Right lobe of liver (tissue), 6 donors: ENCODE results near the gene GPR3. TPM values are rescaled to one million over a fixed set of nuclear protein-coding genes. Genes with fewer than 3 reads are reported as not detected.

ENCODE experiments used
- ATAC-seq, 4 donors: fragments of 200-7000 bp; cut with Tn5 transposase; one replicate each; pipeline ENCODE4 v1.9.1; 2020; ENCODE audit warnings: mild to moderate bottlenecking in 4 of 4, moderate library complexity in 4 of 4
- DNase-seq, 3 donors: peaks; one replicate each; pipeline ENCODE4 v3.0.0-alpha.2; 2020
- H3K27ac ChIP-seq, 3 donors: fragments of 200-600 bp; one replicate each; pipeline ENCODE4 v1.8.0; 2022
- H3K27me3 ChIP-seq, 2 donors: fragments of 200-600 bp; one replicate each; pipeline ENCODE4 v1.8.0; 2022
- H3K36me3 ChIP-seq, 4 donors: fragments of 200-600 bp; sonication (generic) in 1 of 4; one replicate each; pipeline versions ENCODE4 v1.5.1 to v1.8.0; 2017 to 2022; ENCODE audit warnings: control low read depth in 1 of 4
- H3K4me1 ChIP-seq, 4 donors: fragments of 200-600 bp; sonication (generic) in 1 of 4; one replicate each; pipeline versions ENCODE4 v1.5.1 to v1.8.0; 2017 to 2022; ENCODE audit warnings: control low read depth in 1 of 4
- H3K4me3 ChIP-seq, 3 donors: fragments of 200-600 bp; one replicate each; pipeline ENCODE4 v1.8.0; 2022
- H3K9me3 ChIP-seq, 4 donors: fragments of 200-600 bp; sonication (generic) in 1 of 4; one replicate each; pipeline versions ENCODE4 v1.5.1 to v1.8.0; 2017 to 2022; ENCODE audit warnings: control low read depth in 1 of 4
- CTCF ChIP-seq, 4 donors: fragments of 200-600 bp in 3 of 4; fragments of 450-650 bp in 1 of 4; IDR thresholded peaks; one replicate each; pipeline versions ENCODE4 v1.5.1 to v1.8.0; 2016 to 2022; ENCODE audit warnings: antibody characterized with exemption in 4 of 4, mild to moderate bottlenecking in 2 of 4
- POLR2A ChIP-seq: fragments of 450-650 bp; IDR thresholded peaks from one replicate; pipeline ENCODE4 v1.6.1; 2017; ENCODE audit warnings: antibody characterized with exemption, mild to moderate bottlenecking
- WGBS: methylation state at CpG from one replicate; pipeline ENCODE4 v1.1.6; 2018; ENCODE audit warnings: low coverage, low lambda C conversion rate; ENCODE audit not compliant: insufficient coverage; ENCODE audit errors: missing lambda C conversion rate; 5-methylcytosine and 5-hydroxymethylcytosine counted together
- intact Hi-C, 2 donors: fragments of 100-400 bp; cut with DNase I; formaldehyde crosslinking; loops; one replicate each; pipeline versions ENCODE4 v1.11.2 to v1.14.1; 2022
- total RNA-seq, 6 experiments: library from RNA; depleted of rRNA in 2 of 6; stranded (reverse); fragments of >200 nt in 2 of 6; fragmentation: NEBNext Ultra II Directional in 3 of 6; extraction: Animal tissue kit (Norgen Biotek cat#: 25700) in 3 of 6; gene quantifications; one replicate each; pipeline versions ENCODE4 v1.1.0 to v1.2.4, GENCODE V29; 2016 to 2023
- donor health status: DM: no; HTN: yes; CAD: no.
- donor health status: DM: no; HTN: no; CAD: no.
- donor health status: DM: no; HTN: no; CAD: no.
- donor health status: DM: no; HTN: yes; CAD: no.
- donor health status: DM: no; HTN: yes; CAD: no.

GPR3 gene
- total RNA-seq, 6 experiments from 2014 or later = 0.19 to 0.43 TPM; not detected in 4

DNA sequence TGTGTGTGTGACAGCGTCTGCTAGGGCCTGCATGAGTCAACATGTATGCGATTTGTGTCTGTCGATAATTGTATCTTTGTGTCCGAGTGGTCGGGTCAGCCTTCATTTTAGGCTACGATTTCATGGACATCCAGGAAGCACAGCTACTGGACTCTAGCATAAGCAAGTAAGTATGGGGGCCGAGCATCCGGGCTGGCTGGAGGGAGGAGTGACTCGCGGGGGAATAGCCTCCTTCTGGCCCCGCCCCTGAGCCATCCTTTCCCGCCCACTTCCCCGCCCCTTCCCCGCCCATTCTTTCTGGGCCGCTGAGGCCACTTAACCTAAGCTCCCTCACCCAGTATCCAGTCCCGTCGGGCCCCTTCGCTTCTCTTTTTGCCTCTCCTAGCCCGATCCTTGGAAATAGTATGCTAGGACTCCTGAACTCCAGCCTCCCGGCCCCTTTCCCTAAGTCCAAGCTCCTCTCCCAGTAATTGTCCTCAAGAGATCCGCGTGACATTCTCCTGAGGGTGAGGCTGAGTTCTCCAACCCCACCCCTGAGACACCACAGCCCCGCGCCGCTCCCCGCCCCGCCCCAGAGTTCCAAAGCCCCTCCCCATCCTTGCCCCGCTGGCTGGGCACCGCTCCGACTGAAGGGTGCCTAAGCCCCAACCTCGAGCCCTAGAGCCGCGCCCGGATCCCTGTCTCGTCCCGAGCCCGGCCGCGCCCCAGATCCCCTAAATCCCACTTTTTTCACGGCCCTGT lies 26.9 kb upstream of the GPR3 start:
- H3K9me3 ChIP-seq = no peaks in the 10 kb centered on the region
- peak overlapping the region; percentile 59 to 96 (median 76) for H3K27ac ChIP-seq
- ATAC-seq (peak; percentile 76 to 81 (median 79)), DNase-seq (peak; percentile 88 to 90 (median 88))
- no peaks in the 10 kb centered on the region for H3K27me3 ChIP-seq
- peak overlapping the region; percentile 56 to 74 (median 68) for H3K4me3 ChIP-seq
- TF ChIP-seq POLR2A = peak; percentile 46
- no peak for TF ChIP-seq CTCF (IDR thresholded peaks at IDR 0.05)
- intact Hi-C loops = no loop called here
- H3K36me3 ChIP-seq = peaks cover 0 to 2% (median 0%) of the 10 kb centered on the region in 4 donors
- 3% methylated on average over 21 of the region's 40 CpGs for WGBS
- H3K4me1 ChIP-seq = peaks cover 0 to 22% (median 0%) of the 10 kb centered on the region in 4 donors

DNA sequence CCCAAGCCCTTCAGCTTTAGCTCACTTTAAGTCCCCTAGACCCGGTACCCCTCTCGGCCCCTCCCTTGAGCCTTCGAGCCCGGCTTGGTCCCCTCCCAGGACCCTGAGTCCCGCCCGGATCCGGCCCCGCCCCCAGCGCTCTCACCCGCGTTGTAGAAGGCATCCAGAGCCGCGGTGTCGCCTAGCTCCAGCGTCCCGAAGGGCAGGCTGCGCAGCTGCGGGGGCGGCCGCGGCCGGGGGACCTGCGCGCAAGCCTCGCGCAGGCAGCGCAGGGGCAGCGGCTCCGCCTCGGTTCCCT lies 26.4 kb upstream of the GPR3 start:
- H3K27ac ChIP-seq = peak overlapping the region; percentile 59 to 96 (median 76)
- intact Hi-C loops = no loop called here
- WGBS = 1% methylated on average over 16 of the region's 30 CpGs
- H3K27me3 ChIP-seq = no peaks in the 10 kb centered on the region
- ATAC-seq (peak; percentile 51 to 65 (median 61)), DNase-seq (peak; percentile 84 to 92 (median 85))
- H3K36me3 ChIP-seq = peaks cover 0 to 2% (median 0%) of the 10 kb centered on the region in 4 donors
- no peak for TF ChIP-seq POLR2A
- H3K4me3 ChIP-seq = peak overlapping the region; percentile 56 to 74 (median 68)
- H3K4me1 ChIP-seq = peaks cover 0 to 22% (median 0%) of the 10 kb centered on the region in 4 donors
- H3K9me3 ChIP-seq = no peaks in the 10 kb centered on the region

DNA sequence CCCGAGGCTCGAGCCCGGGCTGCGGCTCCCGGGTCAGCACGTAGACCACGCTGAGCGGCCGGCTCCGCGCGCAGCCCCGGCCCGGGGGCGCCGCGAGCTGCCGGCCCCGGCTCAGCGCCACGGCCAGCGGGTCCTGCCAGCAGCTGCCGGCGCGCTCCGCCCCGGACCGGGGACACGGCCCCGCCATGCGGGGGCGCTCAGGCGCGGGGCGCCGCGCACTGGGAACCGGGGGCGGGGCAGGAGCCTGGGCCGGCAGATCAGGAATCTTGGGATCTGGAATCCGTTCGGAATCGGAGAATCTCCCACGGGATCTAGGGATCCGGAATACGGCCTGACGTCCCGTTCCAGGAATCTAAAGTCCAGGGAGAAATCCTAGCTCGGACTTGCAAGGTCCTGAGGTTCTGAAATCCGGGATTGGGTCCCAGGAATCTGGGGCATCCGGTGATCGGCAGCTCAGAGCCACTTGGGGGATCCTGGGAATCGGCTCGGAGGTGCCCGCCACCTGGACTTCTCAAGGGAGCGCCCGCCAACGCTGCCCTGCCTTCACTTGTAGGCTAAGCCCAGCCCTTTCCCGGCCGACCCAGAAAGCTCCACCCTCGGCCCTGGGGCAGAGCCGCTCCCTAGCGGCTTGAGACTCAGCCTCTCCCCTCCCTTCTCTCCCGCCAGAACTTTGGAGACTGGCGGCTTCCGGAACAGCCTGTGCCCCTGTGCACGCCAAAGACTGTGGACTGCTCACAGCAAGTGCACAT lies 25.8 kb upstream of the GPR3 start, which contains the start of gene MAP3K6:
Gene MAP3K6, minus strand, starts transcription at position 551 of the 749 bp plus-strand sequence. Its CDS starts 364 bp downstream, at position 187.
- peaks cover 0 to 2% (median 0%) of the 10 kb centered on the region in 4 donors for H3K36me3 ChIP-seq
- H3K9me3 ChIP-seq = no peaks in the 10 kb centered on the region
- H3K27ac ChIP-seq = peak within 1 kb of the TSS; percentile 76 to 96 (median 81)
- H3K4me3 ChIP-seq = peak within 1 kb of the TSS; percentile 56 to 74 (median 68)
- peaks cover 0 to 22% (median 0%) of the 10 kb centered on the region in 4 donors for H3K4me1 ChIP-seq
- DNase-seq (peak; percentile 82 to 87 (median 85)), ATAC-seq (peak; percentile 70 to 79 (median 76))
- no peaks in the 10 kb centered on the region for H3K27me3 ChIP-seq
- WGBS = 0% methylated on average over 4 of the region's 67 CpGs
- peak; percentile 30 to 76 (median 42) for TF ChIP-seq CTCF (IDR thresholded peaks at IDR 0.05)
- TF ChIP-seq POLR2A = peak; percentile 67
- intact Hi-C loops = no loop called here

DNA sequence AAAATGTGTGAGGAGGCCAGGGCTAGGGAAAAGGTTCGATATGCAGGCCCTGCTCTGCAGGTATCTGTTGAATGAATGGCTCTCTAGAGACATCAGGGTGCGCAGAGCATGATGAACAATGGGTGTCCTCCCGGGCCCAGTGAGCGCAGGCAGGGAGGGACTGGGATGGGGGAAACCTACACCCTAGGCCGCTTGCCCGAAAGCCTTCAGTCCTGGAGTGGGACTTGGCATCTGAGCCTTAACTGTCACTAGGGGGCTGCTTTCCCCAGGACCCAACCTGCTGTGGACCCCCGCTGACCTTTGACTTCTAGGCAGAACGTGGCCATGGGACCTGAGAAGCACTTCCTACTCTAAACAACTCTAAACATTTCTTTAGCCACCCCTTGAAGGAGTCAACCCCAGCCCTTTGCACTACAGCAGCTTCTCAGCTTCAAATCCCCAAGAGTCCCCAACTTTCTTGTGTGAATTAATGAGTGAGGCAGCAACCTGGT lies 25.2 kb upstream of the GPR3 start:
- no peak for ATAC-seq
- peaks cover 0 to 22% (median 0%) of the 10 kb centered on the region in 4 donors for H3K4me1 ChIP-seq
- 32% methylated on average over 4 of the region's 8 CpGs for WGBS

More for the DNA sequence above, 25.2 kb upstream of the GPR3 start:
- H3K9me3 ChIP-seq = no peaks in the 10 kb centered on the region
- TF ChIP-seq CTCF (IDR thresholded peaks at IDR 0.05) (no peak), POLR2A (no peak)
- H3K27me3 ChIP-seq = no peaks in the 10 kb centered on the region
- no peaks in the 10 kb centered on the region for H3K36me3 ChIP-seq
- H3K4me3 ChIP-seq = peak overlapping the region; percentile 56 to 74 (median 68)
- intact Hi-C loops = no loop called here
- H3K27ac ChIP-seq = peak overlapping the region in 2 of 3 donors; percentile 50 to 96
- no peak for DNase-seq
